Ovary (tissue), 3 donors: ENCODE data around the gene SLC51A.

Experiments used
- CTCF ChIP-seq, 3 donors: fragments of 450-650 bp in 2 of 3; fragments of 200-600 bp in 1 of 3; IDR thresholded peaks; one replicate each; pipeline versions ENCODE4 v1.5.1 to v1.8.0; 2016 to 2022; ENCODE audit warnings: antibody characterized with exemption in 3 of 3, mild to moderate bottlenecking in 1 of 3
- POLR2A ChIP-seq: fragments of 450-650 bp; IDR thresholded peaks from one replicate; pipeline ENCODE4 v1.6.1; 2017; ENCODE audit warnings: antibody characterized with exemption, mild to moderate bottlenecking, moderate library complexity
- donor health status: DM: no; HTN: no; CAD: no.

DNA sequence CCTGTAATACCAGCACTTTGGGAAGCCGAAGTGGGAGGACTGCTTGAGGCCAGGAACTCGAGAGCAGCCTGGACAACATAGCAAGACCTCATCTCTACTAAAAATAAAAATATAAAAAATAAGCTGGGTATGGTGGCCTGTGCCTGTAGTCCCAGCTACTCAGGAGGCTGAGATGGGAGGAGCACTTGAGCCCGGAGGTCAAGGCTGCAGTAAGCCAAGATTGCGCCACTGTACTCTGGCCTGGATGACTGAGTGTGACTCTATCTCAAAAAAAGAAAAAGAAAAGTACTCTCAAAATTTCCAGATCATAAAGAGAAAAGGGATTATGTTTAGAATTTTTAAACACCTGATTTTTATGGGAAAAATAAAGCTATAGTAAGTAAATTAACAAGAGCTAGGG is 24.1 kb downstream of the SLC51A start:
- TF ChIP-seq CTCF (IDR thresholded peaks at IDR 0.05) (no peak), POLR2A (no peak)
